GM12878 (cell line): ENCODE data around the gene ACTG1. TPM values are rescaled to one million over a fixed set of nuclear protein-coding genes. Genes with fewer than 3 reads are reported as not detected.

ENCODE experiments used
- DPF2 ChIP-seq: fragments of 450-650 bp; IDR thresholded peaks from 2 replicates; pipeline ENCODE4 v1.6.1; 2017; ENCODE audit warnings: mild to moderate bottlenecking
- RAD21 ChIP-seq: IDR thresholded peaks from 2 replicates; pipeline ENCODE4 v1.6.1; 2011; ENCODE audit warnings: mild to moderate bottlenecking, low read depth, low read length, moderate library complexity; ENCODE audit not compliant: insufficient read depth
- RELA ChIP-seq: fragments of 450-650 bp; IDR thresholded peaks from 2 replicates; pipeline ENCODE4 v1.8.0; 2014; ENCODE audit warnings: borderline replicate concordance; ENCODE audit not compliant: partially characterized antibody
- ZSCAN29 ChIP-seq: fragments of 450-650 bp; IDR thresholded peaks from 2 replicates; pipeline ENCODE4 v1.6.1; 2017; ENCODE audit warnings: mild to moderate bottlenecking, moderate library complexity
- polyA plus RNA-seq, 11 experiments: library from polyadenylated mRNA; depleted of rRNA in 4 of 11; unstranded in 6 of 11; stranded (reverse) in 5 of 11; fragments of >200 nt; fragmentation: Nextera tagmentation in 4 of 11; fragmentation: Illumina TruSeq in 1 of 11; extraction: Ambion mirVana in 4 of 11; extraction: Trizol in 1 of 11; gene quantifications; 1 replicate in 1 of 11; 2 replicates in 10 of 11; pipeline versions ENCODE4 v1.2.1 to v1.2.3, GENCODE V29; 2011 to 2016; ENCODE audit warnings: inconsistent platforms in 2 of 11, missing spikeins in 2 of 11, low read depth in 1 of 11
- total RNA-seq, 4 experiments: library from RNA; depleted of rRNA in 3 of 4; stranded (reverse); fragments of >200 nt in 3 of 4; fragmentation: Illumina TruSeq in 1 of 4; extraction: Trizol in 1 of 4; gene quantifications; 2 replicates each; pipeline versions ENCODE4 v1.2.1 to v1.2.3, GENCODE V29; 2013 to 2021
- TF ChIP-seq, protein P1 (sequence below): IDR thresholded peaks from 2 replicates; pipeline ENCODE4 v1.6.1; 2012; ENCODE audit warnings: improper control_type of control experiment, low read depth, low read length; ENCODE audit not compliant: insufficient replicate concordance
- TF ChIP-seq, protein P2 (sequence below): IDR thresholded peaks from 2 replicates; pipeline ENCODE4 v1.6.1; 2012; ENCODE audit warnings: mild to moderate bottlenecking, low read depth, low read length
- TF ChIP-seq, protein P3 (sequence below): IDR thresholded peaks from 2 replicates; pipeline ENCODE4 v1.6.1; 2012; ENCODE audit warnings: low read length, inconsistent platforms
- TF ChIP-seq, protein P4 (sequence below): fragments of 450-650 bp; formaldehyde crosslinking; IDR thresholded peaks from 2 replicates; pipeline ENCODE4 v1.4.0; 2022; ENCODE audit warnings: mild to moderate bottlenecking, moderate library complexity

ACTG1 gene
- total and polyA plus RNA-seq, 10 of the 15 experiments (the other 5 are each of a cell fraction or from before 2014, with no cell fraction given), result 810 to 6,105 (median 3,650) TPM

DNA sequence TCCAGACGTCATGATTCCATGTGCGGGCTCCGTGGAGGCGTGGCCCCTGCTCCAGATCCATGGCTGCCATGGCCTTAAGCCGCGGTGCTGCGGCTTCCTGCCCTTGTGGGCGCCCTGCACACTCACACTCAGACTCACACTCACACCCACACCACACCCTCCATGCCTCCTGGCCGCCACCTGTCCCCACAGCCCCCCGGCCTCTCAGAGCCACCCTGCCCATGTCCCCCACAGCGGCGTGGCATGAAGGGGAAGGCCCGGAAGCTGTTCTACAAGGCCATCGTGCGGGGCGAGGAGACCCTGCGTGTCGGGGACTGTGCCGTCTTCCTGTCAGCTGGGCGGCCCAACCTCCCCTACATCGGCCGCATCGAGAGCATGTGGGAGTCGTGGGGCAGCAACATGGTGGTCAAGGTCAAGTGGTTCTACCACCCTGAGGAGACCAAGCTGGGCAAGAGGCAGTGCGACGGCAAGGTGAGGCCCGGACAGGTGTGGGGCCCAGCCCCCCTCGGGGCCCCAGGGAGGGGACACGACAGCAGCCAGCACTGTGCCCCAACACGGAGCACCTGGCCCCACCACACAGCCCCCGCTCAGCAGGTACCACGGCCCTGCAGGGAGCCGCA, 50.0 kb downstream of the ACTG1 start (continued):
- TF ChIP-seq, protein P1, sequence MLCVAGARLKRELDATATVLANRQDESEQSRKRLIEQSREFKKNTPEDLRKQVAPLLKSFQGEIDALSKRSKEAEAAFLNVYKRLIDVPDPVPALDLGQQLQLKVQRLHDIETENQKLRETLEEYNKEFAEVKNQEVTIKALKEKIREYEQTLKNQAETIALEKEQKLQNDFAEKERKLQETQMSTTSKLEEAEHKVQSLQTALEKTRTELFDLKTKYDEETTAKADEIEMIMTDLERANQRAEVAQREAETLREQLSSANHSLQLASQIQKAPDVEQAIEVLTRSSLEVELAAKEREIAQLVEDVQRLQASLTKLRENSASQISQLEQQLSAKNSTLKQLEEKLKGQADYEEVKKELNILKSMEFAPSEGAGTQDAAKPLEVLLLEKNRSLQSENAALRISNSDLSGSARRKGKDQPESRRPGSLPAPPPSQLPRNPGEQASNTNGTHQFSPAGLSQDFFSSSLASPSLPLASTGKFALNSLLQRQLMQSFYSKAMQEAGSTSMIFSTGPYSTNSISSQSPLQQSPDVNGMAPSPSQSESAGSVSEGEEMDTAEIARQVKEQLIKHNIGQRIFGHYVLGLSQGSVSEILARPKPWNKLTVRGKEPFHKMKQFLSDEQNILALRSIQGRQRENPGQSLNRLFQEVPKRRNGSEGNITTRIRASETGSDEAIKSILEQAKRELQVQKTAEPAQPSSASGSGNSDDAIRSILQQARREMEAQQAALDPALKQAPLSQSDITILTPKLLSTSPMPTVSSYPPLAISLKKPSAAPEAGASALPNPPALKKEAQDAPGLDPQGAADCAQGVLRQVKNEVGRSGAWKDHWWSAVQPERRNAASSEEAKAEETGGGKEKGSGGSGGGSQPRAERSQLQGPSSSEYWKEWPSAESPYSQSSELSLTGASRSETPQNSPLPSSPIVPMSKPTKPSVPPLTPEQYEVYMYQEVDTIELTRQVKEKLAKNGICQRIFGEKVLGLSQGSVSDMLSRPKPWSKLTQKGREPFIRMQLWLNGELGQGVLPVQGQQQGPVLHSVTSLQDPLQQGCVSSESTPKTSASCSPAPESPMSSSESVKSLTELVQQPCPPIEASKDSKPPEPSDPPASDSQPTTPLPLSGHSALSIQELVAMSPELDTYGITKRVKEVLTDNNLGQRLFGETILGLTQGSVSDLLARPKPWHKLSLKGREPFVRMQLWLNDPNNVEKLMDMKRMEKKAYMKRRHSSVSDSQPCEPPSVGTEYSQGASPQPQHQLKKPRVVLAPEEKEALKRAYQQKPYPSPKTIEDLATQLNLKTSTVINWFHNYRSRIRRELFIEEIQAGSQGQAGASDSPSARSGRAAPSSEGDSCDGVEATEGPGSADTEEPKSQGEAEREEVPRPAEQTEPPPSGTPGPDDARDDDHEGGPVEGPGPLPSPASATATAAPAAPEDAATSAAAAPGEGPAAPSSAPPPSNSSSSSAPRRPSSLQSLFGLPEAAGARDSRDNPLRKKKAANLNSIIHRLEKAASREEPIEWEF, result no peak
- TF ChIP-seq, protein P2, sequence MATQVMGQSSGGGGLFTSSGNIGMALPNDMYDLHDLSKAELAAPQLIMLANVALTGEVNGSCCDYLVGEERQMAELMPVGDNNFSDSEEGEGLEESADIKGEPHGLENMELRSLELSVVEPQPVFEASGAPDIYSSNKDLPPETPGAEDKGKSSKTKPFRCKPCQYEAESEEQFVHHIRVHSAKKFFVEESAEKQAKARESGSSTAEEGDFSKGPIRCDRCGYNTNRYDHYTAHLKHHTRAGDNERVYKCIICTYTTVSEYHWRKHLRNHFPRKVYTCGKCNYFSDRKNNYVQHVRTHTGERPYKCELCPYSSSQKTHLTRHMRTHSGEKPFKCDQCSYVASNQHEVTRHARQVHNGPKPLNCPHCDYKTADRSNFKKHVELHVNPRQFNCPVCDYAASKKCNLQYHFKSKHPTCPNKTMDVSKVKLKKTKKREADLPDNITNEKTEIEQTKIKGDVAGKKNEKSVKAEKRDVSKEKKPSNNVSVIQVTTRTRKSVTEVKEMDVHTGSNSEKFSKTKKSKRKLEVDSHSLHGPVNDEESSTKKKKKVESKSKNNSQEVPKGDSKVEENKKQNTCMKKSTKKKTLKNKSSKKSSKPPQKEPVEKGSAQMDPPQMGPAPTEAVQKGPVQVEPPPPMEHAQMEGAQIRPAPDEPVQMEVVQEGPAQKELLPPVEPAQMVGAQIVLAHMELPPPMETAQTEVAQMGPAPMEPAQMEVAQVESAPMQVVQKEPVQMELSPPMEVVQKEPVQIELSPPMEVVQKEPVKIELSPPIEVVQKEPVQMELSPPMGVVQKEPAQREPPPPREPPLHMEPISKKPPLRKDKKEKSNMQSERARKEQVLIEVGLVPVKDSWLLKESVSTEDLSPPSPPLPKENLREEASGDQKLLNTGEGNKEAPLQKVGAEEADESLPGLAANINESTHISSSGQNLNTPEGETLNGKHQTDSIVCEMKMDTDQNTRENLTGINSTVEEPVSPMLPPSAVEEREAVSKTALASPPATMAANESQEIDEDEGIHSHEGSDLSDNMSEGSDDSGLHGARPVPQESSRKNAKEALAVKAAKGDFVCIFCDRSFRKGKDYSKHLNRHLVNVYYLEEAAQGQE, result no peak
- TF ChIP-seq, protein P3, sequence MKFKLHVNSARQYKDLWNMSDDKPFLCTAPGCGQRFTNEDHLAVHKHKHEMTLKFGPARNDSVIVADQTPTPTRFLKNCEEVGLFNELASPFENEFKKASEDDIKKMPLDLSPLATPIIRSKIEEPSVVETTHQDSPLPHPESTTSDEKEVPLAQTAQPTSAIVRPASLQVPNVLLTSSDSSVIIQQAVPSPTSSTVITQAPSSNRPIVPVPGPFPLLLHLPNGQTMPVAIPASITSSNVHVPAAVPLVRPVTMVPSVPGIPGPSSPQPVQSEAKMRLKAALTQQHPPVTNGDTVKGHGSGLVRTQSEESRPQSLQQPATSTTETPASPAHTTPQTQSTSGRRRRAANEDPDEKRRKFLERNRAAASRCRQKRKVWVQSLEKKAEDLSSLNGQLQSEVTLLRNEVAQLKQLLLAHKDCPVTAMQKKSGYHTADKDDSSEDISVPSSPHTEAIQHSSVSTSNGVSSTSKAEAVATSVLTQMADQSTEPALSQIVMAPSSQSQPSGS, result no peak
- TF ChIP-seq RELA, result no peak
- no peak for TF ChIP-seq RAD21
- TF ChIP-seq ZSCAN29, result no peak
- TF ChIP-seq, protein P4, sequence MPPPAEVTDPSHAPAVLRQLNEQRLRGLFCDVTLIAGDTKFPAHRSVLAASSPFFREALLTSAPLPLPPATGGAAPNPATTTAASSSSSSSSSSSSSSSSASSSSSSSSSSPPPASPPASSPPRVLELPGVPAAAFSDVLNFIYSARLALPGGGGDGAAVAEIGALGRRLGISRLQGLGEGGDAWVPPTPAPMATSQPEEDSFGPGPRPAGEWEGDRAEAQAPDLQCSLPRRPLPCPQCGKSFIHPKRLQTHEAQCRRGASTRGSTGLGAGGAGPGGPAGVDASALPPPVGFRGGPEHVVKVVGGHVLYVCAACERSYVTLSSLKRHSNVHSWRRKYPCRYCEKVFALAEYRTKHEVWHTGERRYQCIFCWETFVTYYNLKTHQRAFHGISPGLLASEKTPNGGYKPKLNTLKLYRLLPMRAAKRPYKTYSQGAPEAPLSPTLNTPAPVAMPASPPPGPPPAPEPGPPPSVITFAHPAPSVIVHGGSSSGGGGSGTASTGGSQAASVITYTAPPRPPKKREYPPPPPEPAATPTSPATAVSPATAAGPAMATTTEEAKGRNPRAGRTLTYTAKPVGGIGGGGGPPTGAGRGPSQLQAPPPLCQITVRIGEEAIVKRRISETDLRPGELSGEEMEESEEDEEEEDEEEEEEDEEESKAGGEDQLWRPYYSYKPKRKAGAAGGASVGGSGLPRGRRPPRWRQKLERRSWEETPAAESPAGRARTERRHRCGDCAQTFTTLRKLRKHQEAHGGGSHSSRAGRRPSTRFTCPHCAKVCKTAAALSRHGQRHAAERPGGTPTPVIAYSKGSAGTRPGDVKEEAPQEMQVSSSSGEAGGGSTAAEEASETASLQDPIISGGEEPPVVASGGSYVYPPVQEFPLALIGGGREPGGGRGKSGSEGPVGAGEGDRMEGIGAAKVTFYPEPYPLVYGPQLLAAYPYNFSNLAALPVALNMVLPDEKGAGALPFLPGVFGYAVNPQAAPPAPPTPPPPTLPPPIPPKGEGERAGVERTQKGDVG (CRISPR knock-in tag), result no peak
- TF ChIP-seq DPF2, result no peak
